GM23338 (cell line): ENCODE measurements around the gene GNB5. TPM values are rescaled to one million over a fixed set of nuclear protein-coding genes. Genes with fewer than 3 reads are reported as not detected.
"Not testable (repeated sequence)": the region's sequence is repeated elsewhere in the genome, so short reads cannot be mapped to it uniquely, and the experiment has no call there.

Source experiments
- ATAC-seq: fragments of 200-7000 bp; cut with Tn5 transposase; 3 replicates; pipeline ENCODE4 v1.9.1; 2020
- DNase-seq: peaks from one replicate; pipeline ENCODE4 v3.0.0-alpha.2; 2015; ENCODE audit warnings: low spot score
- H2AFZ ChIP-seq: fragments of 200-600 bp; sonication (generic); 2 replicates; pipeline ENCODE4 v1.8.0; 2016; ENCODE audit warnings: antibody characterized with exemption, mild to moderate bottlenecking, moderate library complexity
- H3F3A ChIP-seq: fragments of 200-600 bp; sonication (generic); replicated peaks from 2 replicates; pipeline ENCODE4 v1.8.0; 2017; ENCODE audit warnings: antibody characterized with exemption, mixed run types, low read depth
- H3K27ac ChIP-seq: fragments of 200-600 bp; sonication (generic); 2 replicates; pipeline ENCODE4 v1.6.1; 2016; ENCODE audit warnings: low read depth
- H3K27me3 ChIP-seq: fragments of 200-600 bp; sonication (generic); 2 replicates; pipeline ENCODE4 v1.8.0; 2016; ENCODE audit warnings: mild to moderate bottlenecking, mixed run types, moderate library complexity; ENCODE audit not compliant: insufficient read depth
- H3K36me3 ChIP-seq: fragments of 200-600 bp; sonication (generic); 2 replicates; pipeline ENCODE4 v1.8.0; 2016; ENCODE audit warnings: mild to moderate bottlenecking; ENCODE audit not compliant: insufficient read depth
- H3K4me1 ChIP-seq: fragments of 200-600 bp; sonication (generic); 2 replicates; pipeline ENCODE4 v1.8.0; 2016; ENCODE audit warnings: mild to moderate bottlenecking, moderate library complexity; ENCODE audit not compliant: insufficient read depth
- H3K4me2 ChIP-seq: fragments of 200-600 bp; sonication (generic); 2 replicates; pipeline ENCODE4 v1.7.1; 2017; ENCODE audit warnings: mixed run types
- H3K4me3 ChIP-seq: fragments of 200-600 bp; sonication (generic); 2 replicates; pipeline ENCODE4 v1.6.1; 2016; ENCODE audit warnings: mixed run types
- H3K79me2 ChIP-seq: fragments of 200-600 bp; sonication (generic); replicated peaks from 2 replicates; pipeline ENCODE4 v1.8.0; 2017; ENCODE audit warnings: mild to moderate bottlenecking; ENCODE audit not compliant: insufficient read depth
- H3K9me2 ChIP-seq: fragments of 200-600 bp; sonication (generic); 2 replicates; pipeline ENCODE4 v1.8.0; 2017; ENCODE audit not compliant: insufficient read depth
- H4K20me1 ChIP-seq: fragments of 200-600 bp; sonication (generic); replicated peaks from 2 replicates; pipeline ENCODE4 v1.8.0; 2017; ENCODE audit warnings: mild to moderate bottlenecking; ENCODE audit not compliant: insufficient read depth
- H3K27ac Mint-ChIP-seq: 2 replicates; pipeline ENCODE4 v1.8.0; 2020; ENCODE audit warnings: inconsistent platforms, mild to moderate bottlenecking, moderate library complexity, mixed read lengths
- H3K27me3 Mint-ChIP-seq: 3 replicates; pipeline ENCODE4 v1.8.0; 2022; ENCODE audit warnings: low read depth, mild to moderate bottlenecking, moderate library complexity, mixed read lengths, inconsistent platforms; ENCODE audit not compliant: insufficient read depth, poor library complexity
- H3K36me3 Mint-ChIP-seq: 3 replicates; pipeline ENCODE4 v1.8.0; 2021; ENCODE audit warnings: low read depth, mild to moderate bottlenecking, inconsistent platforms, moderate library complexity, mixed read lengths
- H3K4me1 Mint-ChIP-seq: 3 replicates; pipeline ENCODE4 v1.8.0; 2020; ENCODE audit warnings: mild to moderate bottlenecking, inconsistent platforms, mixed read lengths
- H3K4me3 Mint-ChIP-seq: 3 replicates; pipeline ENCODE4 v1.8.0; 2021; ENCODE audit warnings: moderate library complexity, mild to moderate bottlenecking, inconsistent platforms, mixed read lengths
- H3K9me3 Mint-ChIP-seq: 3 replicates; pipeline ENCODE4 v1.8.0; 2020; ENCODE audit warnings: moderate library complexity, mild to moderate bottlenecking, inconsistent platforms, mixed read lengths
- CTCF ChIP-seq, 2 experiments: fragments of 200-600 bp in 1 of 2; sonication (generic) in 1 of 2; conservative IDR thresholded peaks; 2 replicates each; pipeline versions ENCODE4 v1.5.1 to v1.6.1; 2016 to 2017; ENCODE audit warnings: antibody characterized with exemption in 2 of 2, low read depth in 2 of 2, mild to moderate bottlenecking in 2 of 2, moderate library complexity in 1 of 2
- REST ChIP-seq: IDR thresholded peaks from one replicate; pipeline ENCODE4 v1.6.1; 2018; ENCODE audit warnings: antibody characterized with exemption; ENCODE audit not compliant: unreplicated experiment
- STAT1 ChIP-seq: IDR thresholded peaks from one replicate; pipeline ENCODE4 v1.6.1; 2016; ENCODE audit warnings: antibody characterized with exemption; ENCODE audit not compliant: unreplicated experiment
- ZNF331 ChIP-seq: fragments of 250-450 bp; sonication (Bioruptor Pico); IDR thresholded peaks from 2 replicates; pipeline ENCODE4 v1.5.0; 2020; ENCODE audit warnings: low read depth, mild to moderate bottlenecking, moderate library complexity
- ZNF462 ChIP-seq: fragments of 250-450 bp; sonication (Bioruptor Pico); IDR thresholded peaks from 2 replicates; pipeline ENCODE4 v1.5.0; 2020; ENCODE audit warnings: mild to moderate bottlenecking, moderate library complexity
- polyA plus RNA-seq: library from polyadenylated mRNA; unstranded; fragments of >200 nt; fragmentation: Nextera tagmentation; extraction: Ambion mirVana; gene quantifications from 2 replicates; pipeline ENCODE4 v1.2.1, GENCODE V29; 2016
- total RNA-seq: library from RNA; depleted of rRNA; stranded (reverse); fragments of >200 nt; shearing (Covaris generic); gene quantifications from 2 replicates; pipeline ENCODE4 v1.2.3, GENCODE V29; 2014

Gene GNB5
- total and polyA plus RNA-seq, 2 experiments from 2014 or later = 23.0 to 40.8 TPM

- H3K4me1 ChIP-seq = no peaks in the 10 kb centered on the region
- TF ChIP-seq REST (no peak), STAT1 (no peak), CTCF (conservative IDR thresholded peaks at IDR 0.05; ENCODE audit: low read depth in 2 of 2) (no peak), ZNF331 (CRISPR knock-in tag) (no peak), ZNF462 (CRISPR knock-in tag) (no peak)
- Mint-ChIP-seq H3K9me3 (no peaks in the 10 kb centered on the region), H3K4me3 (no peak overlapping the region), H3K27ac (peak overlapping the region; percentile 31; the same call in 1 of the 2 replicates), H3K27me3 (peaks cover 2% of the 10 kb centered on the region), H3K4me1 (no peaks in the 10 kb centered on the region), H3K36me3 (no peaks in the 10 kb centered on the region)
- H3K4me2 ChIP-seq = no peak overlapping the region
- no peaks in the 10 kb centered on the region for H3K27me3 ChIP-seq
- no peaks in the 10 kb centered on the region for H3K36me3 ChIP-seq
- H4K20me1 ChIP-seq = no peaks in the 10 kb centered on the region
- no peak overlapping the region for H3K4me3 ChIP-seq
- no peaks in the 10 kb centered on the region for H3F3A ChIP-seq
- ATAC-seq (no peak), DNase-seq (no peak)
- no peak overlapping the region for H3K27ac ChIP-seq
- H2AFZ ChIP-seq = no peak overlapping the region
- H3K79me2 ChIP-seq = no peaks in the 10 kb centered on the region
- no peaks in the 10 kb centered on the region; the same call in 1 of the 2 replicates for H3K9me2 ChIP-seq
These were observed 94.0 kb downstream of the GNB5 start for GRCh38 chr15:52097180-52097579.

GRCh38 chr15:52096536-52096935 lies 94.7 kb downstream of the GNB5 start:
- H3K27me3 Mint-ChIP-seq, H3K4me1 ChIP-seq, H3F3A ChIP-seq, H4K20me1 ChIP-seq, H3K4me1 Mint-ChIP-seq, H3K27me3 ChIP-seq, H3K27ac ChIP-seq, ATAC-seq, H3K36me3 Mint-ChIP-seq, H3K4me3 ChIP-seq, H3K27ac Mint-ChIP-seq, DNase-seq, H3K36me3 ChIP-seq, H3K9me2 ChIP-seq, H3K4me2 ChIP-seq, H3K79me2 ChIP-seq, H3K9me3 Mint-ChIP-seq, H2AFZ ChIP-seq, H3K4me3 Mint-ChIP-seq: not testable (repeated sequence)
